Large intestine (tissue), 3 donors: ENCODE measurements around the gene FGFR3. TPM values are rescaled to one million over a fixed set of nuclear protein-coding genes. Genes with fewer than 3 reads are reported as not detected.
A peak's percentile ranks its signal among the peaks of the same experiment; 100 is the strongest.

Experiments used
- DNase-seq, 2 donors: peaks; one replicate each; pipeline versions ENCODE4 v3.0.0 to v3.0.0-alpha.2; 2013
- H3K27ac ChIP-seq: one replicate; pipeline ENCODE4 v1.5.1; 2013; ENCODE audit warnings: low read length
- H3K27me3 ChIP-seq: 2 replicates; pipeline ENCODE4 v1.6.1; 2013; ENCODE audit warnings: low read length; ENCODE audit not compliant: control insufficient read depth, insufficient read depth
- H3K36me3 ChIP-seq: 2 replicates; pipeline ENCODE4 v1.6.1; 2013; ENCODE audit warnings: low read length; ENCODE audit not compliant: control insufficient read depth, insufficient read depth
- H3K4me1 ChIP-seq: one replicate; pipeline ENCODE4 v1.6.1; 2013; ENCODE audit warnings: low read length; ENCODE audit not compliant: control insufficient read depth, insufficient read depth
- H3K4me3 ChIP-seq: one replicate; pipeline ENCODE4 v1.5.1; 2013; ENCODE audit warnings: low read length
- H3K9me3 ChIP-seq: one replicate; pipeline ENCODE4 v1.6.1; 2013; ENCODE audit warnings: mild to moderate bottlenecking, low read depth, low read length, moderate library complexity; ENCODE audit not compliant: control insufficient read depth
- WGBS: methylation state at CpG from one replicate; pipeline ENCODE4 v1.1.5; 2013; ENCODE audit warnings: low lambda C conversion rate; ENCODE audit not compliant: insufficient coverage; 5-methylcytosine and 5-hydroxymethylcytosine counted together
- polyA plus RNA-seq: library from polyadenylated mRNA; unstranded; fragments of 120-200 nt; gene quantifications from one replicate; pipeline ENCODE4 v1.2.1, GENCODE V29; 2013

Gene FGFR3
- polyA plus RNA-seq, 1 donor = 228 TPM

GRCh38 chr4:1854752-1855151, 61.7 kb downstream of the FGFR3 start:
- peak overlapping the region; percentile 62 for H3K4me3 ChIP-seq
- H3K9me3 ChIP-seq = no peaks in the 10 kb centered on the region
- H3K27ac ChIP-seq = no peak overlapping the region
- peaks cover 26% of the 10 kb centered on the region for H3K4me1 ChIP-seq
- H3K36me3 ChIP-seq = no peaks in the 10 kb centered on the region
- no CpG with 5 or more reads among the region's 1 CpG for WGBS
- no peak for DNase-seq
- no peaks in the 10 kb centered on the region for H3K27me3 ChIP-seq

GRCh38 chr4:1855333-1856070, 62.4 kb downstream of the FGFR3 start:
- WGBS = no CpG with 5 or more reads among the region's 92 CpGs
- no peaks in the 10 kb centered on the region for H3K36me3 ChIP-seq
- no peaks in the 10 kb centered on the region for H3K27me3 ChIP-seq
- DNase-seq = peak in 1 of 2 donors; percentile 53
- no peaks in the 10 kb centered on the region for H3K9me3 ChIP-seq
- peak overlapping the region; percentile 62 for H3K4me3 ChIP-seq
- no peak overlapping the region for H3K27ac ChIP-seq
- H3K4me1 ChIP-seq = peaks cover 26% of the 10 kb centered on the region

GRCh38 chr4:1856071-1856942, 63.2 kb downstream of the FGFR3 start, which contains the start of gene LETM1:
LETM1 (minus strand) TSS chr4:1856156; CDS start chr4:1855950, 206 bp downstream.
- H3K4me1 ChIP-seq = peaks cover 26% of the 10 kb centered on the region
- no CpG with 5 or more reads among the region's 107 CpGs for WGBS

GRCh38 chr4:1856943-1857699, 64.0 kb downstream of the FGFR3 start:
- Histone ChIP-seq H3K4me3 (peak overlapping the region; percentile 86), H3K27ac (peak overlapping the region; percentile 81), H3K4me1 (peaks cover 22% of the 10 kb centered on the region), H3K27me3 (no peaks in the 10 kb centered on the region), H3K9me3 (no peaks in the 10 kb centered on the region), H3K36me3 (no peaks in the 10 kb centered on the region)
- WGBS = no CpG with 5 or more reads among the region's 32 CpGs
- DNase-seq = peak in 1 of 2 donors; percentile 47

More at GRCh38 chr4:1856071-1856942, 63.2 kb downstream of the FGFR3 start, which contains the start of gene LETM1:
- Histone ChIP-seq H3K9me3 (no peaks in the 10 kb centered on the region), H3K27me3 (no peaks in the 10 kb centered on the region), H3K36me3 (no peaks in the 10 kb centered on the region), H3K27ac (peak within 1 kb of the TSS; percentile 81), H3K4me3 (peak within 1 kb of the TSS; percentile 86)
- peak; percentile 97 to 98 for DNase-seq

GRCh38 chr4:1857931-1858330, 64.8 kb downstream of the FGFR3 start:
- Histone ChIP-seq H3K36me3 (no peaks in the 10 kb centered on the region), H3K4me1 (peaks cover 22% of the 10 kb centered on the region), H3K27ac (peak overlapping the region; percentile 81), H3K4me3 (no peak overlapping the region), H3K27me3 (no peaks in the 10 kb centered on the region), H3K9me3 (no peaks in the 10 kb centered on the region)
- DNase-seq = peak in 1 of 2 donors; percentile 48
- WGBS = no CpG with 5 or more reads among the region's 5 CpGs

Other genes starting within 250 kb of the FGFR3 start
- 0.84 TPM for gene FAM53A, start 109.0 kb upstream of the FGFR3 start, polyA plus RNA-seq
- 42.9 TPM for gene SLBP, start 81.0 kb upstream of the FGFR3 start, polyA plus RNA-seq
- 29.5 TPM for gene TMEM129, start 72.0 kb upstream of the FGFR3 start, polyA plus RNA-seq
- 27.8 TPM for gene TACC3, start 71.8 kb upstream of the FGFR3 start, polyA plus RNA-seq
- 27.4 TPM for gene LETM1, start 62.9 kb downstream of the FGFR3 start, polyA plus RNA-seq
- gene NSD2, start 78.1 kb downstream of the FGFR3 start, polyA plus RNA-seq = 49.6 TPM
- 37.3 TPM for gene NELFA, start 215.7 kb downstream of the FGFR3 start, polyA plus RNA-seq